GM21423 (cell line): ENCODE results near the gene CTR9.

ENCODE experiments used
- ATAC-seq: cut with Tn5 transposase; IDR thresholded peaks from one replicate; pipeline ENCODE4 v1.9.1; 2021; ENCODE audit warnings: mild to moderate bottlenecking, moderate library complexity; ENCODE audit not compliant: unreplicated experiment

CTR9 gene

GRCh38 chr11:10750838-10751580, at the start of gene CTR9:
CTR9 (plus strand) TSS chr11:10751246; CDS start chr11:10751413, 167 bp downstream.
- peak; percentile 89 for ATAC-seq

DNA sequence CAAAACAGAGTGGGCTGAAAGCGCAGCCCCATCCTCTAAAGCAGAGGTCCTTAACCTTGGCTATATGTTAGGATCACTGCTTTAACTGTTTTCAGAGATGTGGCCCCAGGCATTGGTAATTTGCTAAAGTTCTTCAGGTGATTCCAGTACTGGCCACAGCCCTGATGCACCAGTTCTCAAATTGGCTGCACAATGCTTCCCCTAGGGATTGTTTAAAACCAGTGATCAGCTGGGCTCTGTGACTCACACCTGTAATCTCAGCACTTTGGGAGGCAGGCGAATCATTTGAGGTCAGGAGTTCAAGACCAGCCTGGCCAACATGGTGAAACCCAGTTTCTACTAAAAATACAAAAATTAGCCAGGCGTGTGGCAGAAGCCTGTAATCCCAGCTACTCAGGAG, 49.1 kb upstream of the CTR9 start:
- no peak for ATAC-seq

DNA sequence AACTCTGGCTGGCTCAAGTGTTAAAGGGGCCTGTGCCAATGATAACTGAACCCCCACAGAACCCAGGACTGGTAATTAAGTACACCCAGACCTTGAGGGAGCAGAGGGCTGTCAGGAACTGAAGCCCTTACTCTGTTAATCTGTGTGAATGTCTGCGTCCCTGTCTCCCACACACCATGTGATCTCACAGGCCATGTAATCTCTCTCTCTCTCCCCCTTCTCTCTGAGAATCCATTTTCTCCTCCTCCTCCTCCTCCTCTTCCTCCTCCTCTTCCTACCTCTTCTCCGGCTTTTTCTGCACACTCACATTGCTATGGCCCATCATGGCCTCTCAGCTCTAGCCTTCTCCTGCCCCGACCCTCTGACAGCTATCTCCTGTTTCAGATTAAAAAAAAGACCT, 42.9 kb upstream of the CTR9 start:
- ATAC-seq, result no peak

DNA sequence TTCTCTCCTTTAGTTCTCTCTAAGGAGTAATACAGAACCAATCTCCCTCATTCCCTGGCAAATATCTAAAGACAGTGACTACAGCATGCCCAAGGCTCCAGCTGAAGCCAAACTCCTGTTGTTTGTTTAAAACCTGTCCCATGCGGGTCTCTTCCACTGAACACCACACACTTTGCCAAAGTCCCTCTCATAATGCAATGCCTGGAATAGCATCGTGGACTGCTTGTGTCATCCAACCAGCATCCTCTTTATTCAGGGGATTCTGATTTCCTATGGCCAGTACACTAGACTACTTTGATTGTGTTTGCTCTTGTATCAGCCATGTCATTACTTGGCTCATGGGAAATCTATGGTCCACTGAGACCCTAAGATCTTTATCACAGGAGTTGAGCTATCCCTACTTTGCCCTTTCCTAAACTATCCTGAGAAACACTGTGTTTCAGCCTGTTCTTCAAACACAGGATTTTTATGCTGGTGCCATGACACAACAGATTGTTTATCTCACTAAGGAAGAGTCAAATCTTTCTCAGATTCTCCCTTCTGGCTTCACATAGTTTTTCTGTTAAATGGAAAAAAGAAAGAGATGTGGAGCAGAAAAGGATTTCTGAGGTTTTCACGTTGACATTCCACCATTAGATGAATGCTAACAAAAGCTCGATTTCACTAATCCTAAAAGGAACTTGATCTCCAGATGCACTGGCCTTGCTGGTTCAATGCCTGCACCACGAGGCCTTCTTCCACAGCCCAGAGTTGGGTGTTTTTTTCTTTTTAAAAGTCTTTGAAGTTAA, 41.6 kb upstream of the CTR9 start:
- no peak for ATAC-seq

DNA sequence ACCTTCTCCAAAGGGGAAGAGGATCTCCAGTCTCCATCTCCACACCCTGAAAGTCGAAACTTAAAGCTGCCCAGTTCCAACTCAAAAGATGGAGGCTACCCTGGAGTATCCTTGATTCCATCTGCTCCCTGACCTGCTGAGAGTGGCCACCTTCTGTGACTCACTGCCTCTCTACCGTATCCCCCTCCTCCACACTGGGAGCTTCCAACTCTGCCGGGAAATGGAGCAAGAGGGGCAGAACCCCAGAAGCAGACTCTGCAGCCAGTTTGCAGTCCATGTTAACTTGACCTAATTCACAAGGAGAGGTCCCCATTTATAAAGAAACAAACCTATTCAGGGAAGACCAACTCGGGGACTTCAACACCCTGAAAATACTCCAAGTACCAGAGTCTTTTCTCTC, 35.5 kb upstream of the CTR9 start:
- ATAC-seq, result no peak

GRCh38 chr11:10716122-10716521, 34.9 kb upstream of the CTR9 start:
- no peak for ATAC-seq

DNA sequence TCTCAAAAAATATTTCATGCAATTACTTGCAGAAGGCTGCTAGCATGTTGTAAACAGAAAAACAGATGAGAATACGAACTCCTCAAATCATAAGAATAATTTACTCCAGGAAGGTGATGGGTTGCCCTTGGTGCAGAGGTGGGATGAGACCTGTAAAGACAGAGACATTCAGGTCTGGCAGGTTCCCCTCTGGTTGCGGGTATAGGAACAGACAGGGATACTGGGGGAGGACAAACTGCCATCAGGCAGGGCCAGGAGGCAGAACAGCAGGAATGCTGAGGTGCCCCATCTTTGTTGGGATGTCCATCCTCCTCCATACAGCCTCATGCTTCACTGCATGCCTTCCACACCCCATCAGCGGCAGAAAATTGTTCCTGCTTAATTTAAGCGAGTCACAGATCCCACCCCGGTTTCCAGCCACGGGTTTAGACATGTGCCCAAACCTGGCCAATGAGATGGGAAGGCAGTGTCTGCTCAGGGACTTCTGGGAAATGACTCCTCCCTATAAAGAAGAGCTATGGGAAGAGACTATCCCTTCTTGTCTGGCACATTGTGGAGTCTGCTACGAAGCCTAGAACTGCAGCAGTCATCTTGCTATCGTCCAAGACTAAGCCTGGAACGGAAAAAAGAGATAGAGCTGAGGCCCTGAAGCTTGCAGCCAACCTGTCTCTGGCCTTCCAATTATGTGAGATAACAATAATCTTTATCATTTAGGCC, 34.3 kb upstream of the CTR9 start:
- no peak for ATAC-seq

GRCh38 chr11:10719616-10720015, 31.4 kb upstream of the CTR9 start:
- ATAC-seq, result no peak

GRCh38 chr11:10720881-10721376, 30.1 kb upstream of the CTR9 start:
- ATAC-seq, result no peak

GRCh38 chr11:10722307-10722706, 28.7 kb upstream of the CTR9 start:
- ATAC-seq, result no peak

GRCh38 chr11:10725114-10725906, 25.7 kb upstream of the CTR9 start:
- no peak for ATAC-seq

- ATAC-seq, result no peak
These were observed 25.2 kb upstream of the CTR9 start for GRCh38 chr11:10725907-10726253.

GRCh38 chr11:10727146-10727851, 23.7 kb upstream of the CTR9 start:
- ATAC-seq, result no peak

DNA sequence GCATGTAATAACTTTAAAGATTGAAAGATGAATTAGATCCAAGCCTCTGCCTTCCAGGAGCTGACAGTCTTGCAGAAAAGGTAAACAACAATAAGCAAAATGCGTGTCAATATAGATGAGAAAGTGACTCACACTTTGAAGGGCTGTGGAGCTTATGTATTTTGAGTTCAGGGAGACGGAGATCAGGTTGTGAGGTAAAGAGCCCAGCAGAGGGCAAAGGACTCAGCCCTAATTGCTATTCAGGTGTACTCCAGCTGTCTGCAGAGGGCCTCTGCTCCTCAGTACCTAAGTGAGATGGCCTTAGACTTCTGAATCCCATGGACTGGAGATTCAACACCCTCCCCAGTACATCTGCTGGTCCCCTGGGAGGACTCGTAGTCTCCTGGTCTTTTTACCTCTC, 22.9 kb upstream of the CTR9 start:
- ATAC-seq, result no peak

DNA sequence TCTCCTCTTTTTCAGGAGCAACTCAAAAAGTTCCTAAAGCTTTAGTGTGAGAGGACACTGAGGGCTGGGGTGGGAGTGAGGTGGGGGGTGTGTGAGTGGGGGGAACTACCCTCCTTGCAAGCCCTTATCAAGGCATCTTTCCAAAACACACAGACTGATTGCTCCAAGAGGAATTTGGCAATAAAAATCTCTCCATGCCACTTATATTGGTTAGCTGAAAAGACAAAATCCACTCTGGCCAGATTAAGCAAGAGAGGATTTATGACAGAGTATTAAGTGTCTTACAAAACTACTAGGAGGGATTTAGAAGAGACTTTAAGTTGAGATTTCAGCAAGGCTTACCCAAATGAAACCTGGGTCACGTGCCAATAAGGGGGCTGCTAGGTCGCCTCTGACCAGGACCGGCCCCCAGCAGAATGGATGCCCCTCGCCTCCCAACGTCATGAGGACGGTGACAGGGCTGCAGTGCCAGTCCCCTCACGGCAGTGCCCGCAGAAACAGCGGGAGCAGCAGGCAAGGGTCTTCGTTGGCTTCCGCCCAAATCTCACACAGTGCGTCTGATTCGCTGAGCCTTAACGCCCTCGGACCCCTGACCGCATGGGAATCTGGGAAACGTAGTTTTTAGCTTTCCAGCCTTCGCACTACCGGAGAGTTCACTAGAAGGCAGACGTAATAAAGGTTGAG, 22.1 kb upstream of the CTR9 start:
- no peak for ATAC-seq

DNA sequence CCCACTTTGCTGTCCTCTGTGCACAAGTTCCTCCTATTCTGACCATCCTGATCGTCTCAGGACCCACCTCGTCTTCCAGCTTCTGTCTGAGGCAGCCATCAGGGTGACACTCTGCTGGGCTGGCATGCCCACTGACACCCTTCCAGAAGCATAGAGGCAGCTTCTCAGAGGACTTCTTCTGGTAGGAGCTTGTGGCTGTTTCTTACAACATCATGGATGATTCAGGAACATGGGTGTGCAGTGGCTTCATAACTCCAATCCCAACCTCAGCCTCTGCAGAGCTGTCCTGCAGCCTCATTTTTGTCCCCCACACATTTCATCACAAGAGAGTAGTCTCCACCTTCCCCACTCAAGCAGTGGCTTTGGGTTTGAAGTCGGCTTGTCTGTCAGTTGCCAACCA, 20.9 kb upstream of the CTR9 start:
- ATAC-seq, result no peak

DNA sequence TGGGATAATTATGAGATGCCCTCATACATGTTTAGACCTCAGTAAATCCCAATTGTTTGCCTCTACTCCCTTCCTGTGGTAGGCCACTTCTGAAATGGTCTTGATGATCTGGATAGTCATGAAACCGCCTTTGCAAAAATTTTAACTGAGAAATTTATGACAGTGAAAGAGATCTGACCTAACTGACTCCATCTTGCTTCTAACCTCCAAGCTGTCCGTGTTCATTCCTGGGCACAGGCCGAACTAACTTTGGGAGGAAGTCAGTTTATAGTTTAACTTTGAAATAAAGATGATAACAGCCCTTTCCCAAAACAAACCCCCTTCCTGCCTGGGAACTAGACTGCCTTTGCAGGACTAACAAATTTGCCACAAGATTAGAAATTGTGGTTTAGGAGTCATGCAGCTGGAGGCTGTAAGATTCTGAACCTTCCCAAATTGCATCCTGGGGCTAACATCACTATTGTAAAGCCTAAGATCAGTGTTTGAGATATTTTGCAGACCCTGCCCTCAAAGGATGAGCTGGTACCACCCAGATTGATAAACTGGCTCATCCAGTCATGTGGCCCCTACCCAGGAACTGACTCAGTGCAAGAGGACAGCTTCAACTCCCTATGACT, 19.9 kb upstream of the CTR9 start:
- no peak for ATAC-seq

DNA sequence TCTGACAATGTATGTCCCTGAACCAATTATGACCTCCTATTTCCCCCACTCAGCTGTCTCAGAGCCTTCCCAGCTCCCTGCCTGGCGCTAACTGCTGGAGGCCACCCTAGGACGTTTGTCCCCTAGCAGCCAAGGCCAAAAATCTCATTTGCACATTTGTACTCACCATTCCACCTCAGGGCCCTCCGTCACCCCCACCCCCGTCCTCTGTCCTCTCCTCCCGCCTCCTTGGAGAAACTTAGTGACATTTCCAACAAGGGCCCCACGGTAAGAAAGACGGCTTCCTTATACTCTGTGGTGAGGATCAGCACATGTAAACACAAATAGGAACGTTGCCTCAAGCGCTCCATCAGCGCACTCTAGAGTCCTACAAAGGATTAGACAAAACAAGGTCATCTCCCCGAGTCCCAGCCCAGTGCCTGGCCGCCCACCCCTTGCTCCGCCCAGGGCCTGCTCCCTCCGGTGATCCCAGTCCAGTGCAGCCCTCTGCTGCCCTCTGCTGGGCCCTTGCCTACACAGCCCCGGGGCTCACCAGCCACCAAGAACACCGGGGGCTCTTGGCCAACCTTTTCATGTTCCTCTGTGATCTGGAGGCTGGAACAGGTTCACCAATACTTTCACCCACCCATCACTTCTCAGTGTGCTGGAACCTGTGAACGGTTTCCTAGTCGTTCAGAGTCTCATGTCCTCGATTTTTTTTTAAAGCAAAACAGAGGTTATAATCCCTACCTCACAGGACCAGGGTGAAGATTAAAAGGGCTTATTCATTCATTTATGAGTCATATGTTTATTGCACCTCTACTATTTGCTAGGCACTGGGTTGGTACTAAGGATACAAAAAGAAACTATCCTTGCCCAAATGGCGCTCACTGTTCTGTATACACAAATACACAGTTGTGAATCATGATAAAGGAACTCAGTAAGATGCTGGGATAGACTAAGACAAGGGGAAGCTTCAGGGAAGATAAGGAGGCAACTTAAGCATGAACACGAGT, 15.3 kb upstream of the CTR9 start:
- ATAC-seq, result peak; percentile 99
